Putamen (tissue), 1 donor: ENCODE results near the gene HCST.
"Not testable (repeated sequence)": the region's sequence is repeated elsewhere in the genome, so short reads cannot be mapped to it uniquely, and the experiment has no call there.

Source experiments
- DNase-seq: peaks from one replicate; pipeline ENCODE4 v3.0.0-alpha.2; 2016; ENCODE audit warnings: low spot score

Gene HCST

GRCh38 chr19:35879770-35880317 lies 22.5 kb upstream of the HCST start:
- peak; percentile 81 for DNase-seq

GRCh38 chr19:35882114-35882832 lies 20.1 kb upstream of the HCST start:
- peak; percentile 83 for DNase-seq

GRCh38 chr19:35883882-35884281 lies 18.4 kb upstream of the HCST start:
- DNase-seq = no peak

- DNase-seq = no peak
Observed at GRCh38 chr19:35885225-35885738, 17.0 kb upstream of the HCST start.

- no peak for DNase-seq
Observed at GRCh38 chr19:35885904-35886303, 16.4 kb upstream of the HCST start.

- no peak for DNase-seq
Observed at GRCh38 chr19:35887197-35887596, 15.1 kb upstream of the HCST start.

GRCh38 chr19:35888398-35888797 lies 13.9 kb upstream of the HCST start:
- no peak for DNase-seq

- no peak for DNase-seq
Observed at GRCh38 chr19:35889370-35890112, 12.8 kb upstream of the HCST start.

GRCh38 chr19:35890113-35890650 lies 12.1 kb upstream of the HCST start:
- no peak for DNase-seq

GRCh38 chr19:35891819-35892218 lies 10.5 kb upstream of the HCST start:
- not testable (repeated sequence) for DNase-seq

GRCh38 chr19:35894342-35894741 lies 8.0 kb upstream of the HCST start:
- DNase-seq = no peak

- no peak for DNase-seq
Observed at GRCh38 chr19:35895911-35896642, 6.3 kb upstream of the HCST start.

GRCh38 chr19:35896643-35897040 lies 5.7 kb upstream of the HCST start:
- DNase-seq = no peak

- DNase-seq = no peak
Observed at GRCh38 chr19:35897706-35898451, 4.5 kb upstream of the HCST start.

- DNase-seq = no peak
Observed at GRCh38 chr19:35898499-35898809, 3.9 kb upstream of the HCST start.

- DNase-seq = peak; percentile 83
Observed at GRCh38 chr19:35899547-35900214, 2.6 kb upstream of the HCST start.

- no peak for DNase-seq
Observed at GRCh38 chr19:35901055-35901644, 1.2 kb upstream of the HCST start.

- no peak for DNase-seq
Observed at GRCh38 chr19:35902870-35903475, 644 bp downstream of the HCST start.

- DNase-seq = peak; percentile 68
Observed at GRCh38 chr19:35903550-35904179, 1.3 kb downstream of the HCST start.
